A549 (cell line): ENCODE measurements around the gene RDH5.

Experiments used
- POLR2A ChIP-seq: IDR thresholded peaks from 2 replicates; pipeline ENCODE4 v1.6.1; 2012; ENCODE audit warnings: mild to moderate bottlenecking, low read length
- TF ChIP-seq, protein P1 (sequence below): IDR thresholded peaks from 2 replicates; pipeline ENCODE4 v1.6.1; 2012

DNA sequence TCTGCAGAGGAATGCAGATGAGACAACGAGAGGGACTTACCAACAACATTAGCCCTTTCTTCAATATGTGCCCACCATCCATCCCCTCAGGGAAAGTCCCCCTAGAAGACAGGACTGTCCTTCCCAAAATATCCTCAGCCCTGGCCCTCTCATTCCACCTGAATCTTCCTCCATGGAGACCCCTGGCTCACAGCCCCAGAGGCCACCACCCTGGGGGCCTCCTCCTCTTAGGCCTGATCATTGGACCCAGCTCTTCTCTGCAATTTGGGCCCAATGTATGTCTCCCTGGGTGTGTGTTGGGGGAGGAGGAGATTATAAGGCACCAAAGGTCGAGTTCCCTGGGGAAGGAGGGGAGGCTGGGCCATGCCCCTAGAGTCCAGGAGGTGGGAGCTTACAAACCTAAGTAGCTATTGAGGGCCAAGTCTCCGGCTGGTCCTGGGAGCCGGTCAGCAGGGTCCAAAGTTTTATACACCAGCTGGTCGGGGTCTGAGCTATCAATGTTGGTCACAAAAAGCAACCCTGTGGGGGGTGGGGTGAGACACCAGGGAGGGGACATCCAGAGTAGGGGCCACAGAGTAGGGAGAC is 20.6 kb upstream of the RDH5 start:
- TF ChIP-seq, protein P1, sequence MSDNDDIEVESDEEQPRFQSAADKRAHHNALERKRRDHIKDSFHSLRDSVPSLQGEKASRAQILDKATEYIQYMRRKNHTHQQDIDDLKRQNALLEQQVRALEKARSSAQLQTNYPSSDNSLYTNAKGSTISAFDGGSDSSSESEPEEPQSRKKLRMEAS: no peak
- TF ChIP-seq POLR2A: no peak
